ENCODE data around the gene TRAK2. TPM values are rescaled to one million over a fixed set of nuclear protein-coding genes. Genes with fewer than 3 reads are reported as not detected.
A peak's percentile ranks its signal among the peaks of the same experiment; 100 is the strongest.

Gene TRAK2
- total RNA-seq, 4 donors from 2014 or later: 7.9 to 32.8 (median 13.7) TPM

GRCh38 chr2:201467666-201468065 lies 16.4 kb upstream of the TRAK2 start:
- intact Hi-C loops (cut with DNase I): no loop called here
- no peak for DNase-seq
- TF ChIP-seq CTCF (IDR thresholded peaks at IDR 0.05): no peak
- TF ChIP-seq POLR2A (IDR thresholded peaks at IDR 0.05): no peak

DNA sequence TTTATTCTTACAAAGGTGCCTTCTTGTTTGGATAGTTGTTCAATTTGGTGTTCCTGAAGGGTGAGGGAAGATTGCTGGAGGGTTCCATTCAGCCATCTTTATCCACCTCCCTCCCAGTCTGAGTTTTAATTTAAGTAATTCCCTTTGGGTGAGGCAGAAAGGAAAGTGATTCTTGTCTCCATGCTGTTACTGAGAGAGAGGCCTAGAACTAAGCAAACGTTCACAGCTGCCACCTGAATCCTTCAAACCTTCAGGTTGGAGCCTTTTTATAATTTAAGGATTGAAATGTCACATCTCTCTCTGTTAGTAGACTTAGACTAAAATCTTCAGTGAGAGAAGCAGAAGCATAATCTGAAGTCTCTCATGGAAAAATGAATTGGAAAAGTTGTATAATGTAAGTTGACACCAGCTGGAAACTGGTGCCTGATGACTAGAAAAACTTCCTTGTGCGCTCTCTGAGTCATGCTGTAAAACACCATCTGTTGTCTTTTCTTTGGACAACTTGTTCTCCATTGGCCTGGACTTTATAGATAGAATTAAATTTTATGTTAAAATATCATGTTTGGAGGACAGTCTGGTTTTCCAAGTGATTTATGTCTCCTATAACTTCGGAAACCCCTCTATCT lies 14.9 kb upstream of the TRAK2 start:
- peak overlapping the region in 3 of 4 donors; percentile 2 to 49 (median 39) for H3K27ac ChIP-seq
- H3K36me3 ChIP-seq: peaks cover 4 to 86% (median 12%) of the 10 kb centered on the region in 3 donors
- no peaks in the 10 kb centered on the region for H3K9me3 ChIP-seq
- H3K27me3 ChIP-seq: no peaks in the 10 kb centered on the region
- intact Hi-C loops (cut with DNase I): no loop called here
- no peak for TF ChIP-seq POLR2A (IDR thresholded peaks at IDR 0.05)
- TF ChIP-seq CTCF (IDR thresholded peaks at IDR 0.05): no peak
- DNase-seq: no peak
- 73 to 76% methylated on average over 3 of the region's 3 CpGs for WGBS, 2 donors
- H3K4me3 ChIP-seq: no peak overlapping the region
- H3K4me1 ChIP-seq: peaks cover 0 to 23% (median 0%) of the 10 kb centered on the region in 3 donors

More at GRCh38 chr2:201467666-201468065, 16.4 kb upstream of the TRAK2 start:
- H3K4me1 ChIP-seq: peaks cover 0 to 31% (median 0%) of the 10 kb centered on the region in 3 donors
- no peaks in the 10 kb centered on the region for H3K27me3 ChIP-seq
- H3K9me3 ChIP-seq: no peaks in the 10 kb centered on the region
- H3K27ac ChIP-seq: no peak overlapping the region
- no peak overlapping the region for H3K4me3 ChIP-seq
- peaks cover 4 to 89% (median 5%) of the 10 kb centered on the region in 3 donors for H3K36me3 ChIP-seq

DNA sequence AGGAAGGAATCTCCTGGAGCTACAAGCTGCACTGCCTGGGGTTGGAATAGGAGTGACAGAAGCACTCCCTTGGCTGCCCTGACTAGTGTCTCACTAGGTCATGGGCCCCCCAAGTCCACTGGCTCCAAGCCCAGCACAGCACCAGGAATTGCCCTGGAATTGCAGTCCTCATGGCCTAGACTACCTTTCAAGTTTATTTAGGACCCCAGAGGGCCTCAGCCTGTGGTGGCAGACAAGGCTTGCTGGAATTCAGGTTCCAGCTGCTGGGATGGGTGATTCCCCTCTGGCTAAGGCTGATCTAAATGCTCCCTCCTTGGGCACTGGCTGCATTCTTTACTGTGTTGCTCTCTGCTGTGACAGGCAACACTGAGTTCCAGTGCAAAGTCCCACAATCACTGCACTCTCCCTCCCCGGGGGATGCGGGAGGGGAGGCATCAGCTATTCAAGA lies 14.3 kb upstream of the TRAK2 start:
- TF ChIP-seq CTCF (IDR thresholded peaks at IDR 0.05) (no peak), POLR2A (IDR thresholded peaks at IDR 0.05) (no peak)
- Histone ChIP-seq H3K36me3 (peaks cover 4 to 86% (median 12%) of the 10 kb centered on the region in 3 donors), H3K27ac (peak overlapping the region in 3 of 4 donors; percentile 4 to 49 (median 39)), H3K27me3 (no peaks in the 10 kb centered on the region), H3K4me1 (peaks cover 0 to 20% (median 0%) of the 10 kb centered on the region in 3 donors), H3K4me3 (no peak overlapping the region), H3K9me3 (no peaks in the 10 kb centered on the region)
- 89% methylated on average over 2 of the region's 2 CpGs; no CpG with 5 or more reads in 1 of the 2 donors for WGBS, 2 donors
- intact Hi-C loops (cut with DNase I): no loop called here
- no peak for DNase-seq

DNA sequence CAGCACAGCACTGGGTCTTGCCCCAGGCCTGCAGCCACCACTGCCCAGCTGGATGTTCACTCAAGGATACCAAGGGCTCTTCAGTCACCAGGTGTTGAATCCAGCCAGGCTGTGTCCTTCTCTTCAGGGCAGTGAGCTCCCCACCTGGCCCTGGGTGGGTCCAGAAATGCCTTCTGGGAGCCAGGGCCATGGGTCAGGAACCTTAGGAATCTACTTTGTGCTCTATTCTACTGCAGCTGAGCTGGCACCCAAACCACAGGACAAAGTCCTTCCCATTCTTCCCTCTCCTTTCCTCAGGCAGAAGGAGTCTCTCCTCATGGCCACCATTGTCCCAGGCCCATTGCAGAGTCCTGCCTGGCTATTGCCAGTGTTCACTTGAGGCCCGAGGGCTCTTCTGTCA lies 13.3 kb upstream of the TRAK2 start:
- Histone ChIP-seq H3K9me3 (no peaks in the 10 kb centered on the region), H3K27ac (peak overlapping the region in 1 of 4 donors; percentile 0), H3K4me1 (peaks cover 0 to 20% (median 0%) of the 10 kb centered on the region in 3 donors), H3K27me3 (no peaks in the 10 kb centered on the region), H3K36me3 (peaks cover 4 to 86% (median 20%) of the 10 kb centered on the region in 3 donors), H3K4me3 (no peak overlapping the region)
- no CpG with 5 or more reads among the region's 1 CpG for WGBS, 2 donors
- no peak for DNase-seq
- no peak for TF ChIP-seq CTCF (IDR thresholded peaks at IDR 0.05)
- intact Hi-C loops (cut with DNase I): no loop called here

- Histone ChIP-seq H3K4me3 (no peak overlapping the region), H3K27ac (no peak overlapping the region), H3K9me3 (no peaks in the 10 kb centered on the region), H3K36me3 (peaks cover 4 to 84% (median 24%) of the 10 kb centered on the region in 3 donors), H3K4me1 (peaks cover 0 to 7% (median 0%) of the 10 kb centered on the region in 3 donors), H3K27me3 (no peaks in the 10 kb centered on the region)
- no peak for TF ChIP-seq CTCF (IDR thresholded peaks at IDR 0.05)
- TF ChIP-seq POLR2A (IDR thresholded peaks at IDR 0.05): no peak
- no peak for DNase-seq
- 91 to 100% methylated on average over 1 of the region's 1 CpG for WGBS, 2 donors
- intact Hi-C loops (cut with DNase I): no loop called here
These were observed 9.3 kb upstream of the TRAK2 start for GRCh38 chr2:201460532-201460931.

All from esophagus squamous epithelium (tissue), 5 donors.